Right atrium auricular region (tissue), 2 donors: ENCODE data around the gene UGT1A5. TPM values are rescaled to one million over a fixed set of nuclear protein-coding genes. Genes with fewer than 3 reads are reported as not detected.

Experiments used
- DNase-seq: peaks from one replicate; pipeline ENCODE4 v3.0.0-alpha.2; 2019; ENCODE audit warnings: low spot score
- H3K27ac ChIP-seq, 2 donors: fragments of 200-600 bp; sonication (generic); 1 replicate in 1 of 2; 2 replicates in 1 of 2; pipeline ENCODE4 v1.5.1; 2016 to 2019
- H3K27me3 ChIP-seq, 2 donors: fragments of 200-600 bp; sonication (generic); one replicate each; pipeline versions ENCODE4 v1.5.1 to v1.6.0; 2017 to 2019
- H3K36me3 ChIP-seq: fragments of 200-600 bp; sonication (generic); one replicate; pipeline ENCODE4 v1.5.1; 2016
- H3K4me1 ChIP-seq, 2 donors: fragments of 200-600 bp; sonication (generic); one replicate each; pipeline versions ENCODE4 v1.5.1 to v1.6.0; 2017 to 2019
- H3K4me3 ChIP-seq, 2 donors: fragments of 200-600 bp; sonication (generic); 1 replicate in 1 of 2; 2 replicates in 1 of 2; pipeline ENCODE4 v1.5.1; 2017 to 2019; ENCODE audit warnings: mild to moderate bottlenecking in 1 of 2, moderate library complexity in 1 of 2
- H3K9me3 ChIP-seq, 2 donors: fragments of 200-600 bp; sonication (generic); one replicate each; pipeline ENCODE4 v1.5.1; 2019
- CTCF ChIP-seq, 2 donors: fragments of 200-600 bp; sonication (generic); IDR thresholded peaks; one replicate each; pipeline ENCODE4 v1.5.1; 2019; ENCODE audit warnings: antibody characterized with exemption in 2 of 2
- total RNA-seq, 2 donors: library from RNA; depleted of rRNA; stranded (reverse); fragments of >200 nt; gene quantifications; one replicate each; pipeline ENCODE4 v1.1.0, GENCODE V29; 2016

Gene UGT1A5
- total RNA-seq, 2 donors from 2014 or later = not detected

- no peak for DNase-seq
- Histone ChIP-seq H3K4me3 (no peak overlapping the region), H3K27me3 (no peaks in the 10 kb centered on the region), H3K4me1 (no peaks in the 10 kb centered on the region), H3K36me3 (no peaks in the 10 kb centered on the region), H3K27ac (no peak overlapping the region), H3K9me3 (no peaks in the 10 kb centered on the region)
- no peak for TF ChIP-seq CTCF (IDR thresholded peaks at IDR 0.05)
Measured at GRCh38 chr2:233690444-233690843, 22.3 kb upstream of the UGT1A5 start.

- H3K27ac ChIP-seq = no peak overlapping the region
- H3K27me3 ChIP-seq = no peaks in the 10 kb centered on the region
- H3K9me3 ChIP-seq = no peaks in the 10 kb centered on the region
- no peak for TF ChIP-seq CTCF (IDR thresholded peaks at IDR 0.05)
- H3K36me3 ChIP-seq = no peaks in the 10 kb centered on the region
- H3K4me1 ChIP-seq = no peaks in the 10 kb centered on the region
- H3K4me3 ChIP-seq = no peak overlapping the region
- no peak for DNase-seq
Measured at GRCh38 chr2:233691443-233692433, 21.0 kb upstream of the UGT1A5 start.

- Histone ChIP-seq H3K9me3 (no peaks in the 10 kb centered on the region), H3K36me3 (no peaks in the 10 kb centered on the region), H3K27ac (no peak within 1 kb of the TSS), H3K4me1 (no peaks in the 10 kb centered on the region), H3K27me3 (no peaks in the 10 kb centered on the region), H3K4me3 (no peak within 1 kb of the TSS)
- TF ChIP-seq CTCF (IDR thresholded peaks at IDR 0.05) = no peak
- no peak for DNase-seq
Measured at GRCh38 chr2:233692648-233693047, 20.1 kb upstream of the UGT1A5 start, which contains the start of gene UGT1A6. Gene UGT1A6, plus strand, starts transcription at chr2:233692890. Its CDS starts 115 bp downstream, at chr2:233693005.

- DNase-seq = no peak
- TF ChIP-seq CTCF (IDR thresholded peaks at IDR 0.05) = no peak
Measured at GRCh38 chr2:233693963-233694362, 18.7 kb upstream of the UGT1A5 start.

GRCh38 chr2:233698740-233699139 lies 14.0 kb upstream of the UGT1A5 start:
- no peaks in the 10 kb centered on the region for H3K27me3 ChIP-seq
- no peak overlapping the region for H3K4me3 ChIP-seq
- H3K9me3 ChIP-seq = no peaks in the 10 kb centered on the region
- H3K27ac ChIP-seq = no peak overlapping the region
- no peak for TF ChIP-seq CTCF (IDR thresholded peaks at IDR 0.05)
- no peaks in the 10 kb centered on the region for H3K4me1 ChIP-seq
- no peaks in the 10 kb centered on the region for H3K36me3 ChIP-seq
- DNase-seq = no peak

More at GRCh38 chr2:233693963-233694362, 18.7 kb upstream of the UGT1A5 start:
- H3K4me3 ChIP-seq = no peak overlapping the region
- H3K27me3 ChIP-seq = no peaks in the 10 kb centered on the region
- no peaks in the 10 kb centered on the region for H3K36me3 ChIP-seq
- no peaks in the 10 kb centered on the region for H3K9me3 ChIP-seq
- no peak overlapping the region for H3K27ac ChIP-seq
- H3K4me1 ChIP-seq = no peaks in the 10 kb centered on the region
